Measurements from ENCODE around the gene UBE2G2.

GRCh38 chr21:44838951-44839350 is 37.3 kb upstream of the UBE2G2 start:
- no peak for TF ChIP-seq SPI1 (IDR thresholded peaks at IDR 0.05; ENCODE audit: borderline replicate concordance, low read depth)
- no peak for TF ChIP-seq POLR2AphosphoS5 (IDR thresholded peaks at IDR 0.05; ENCODE audit: low read depth)
- TF ChIP-seq CTCF (IDR thresholded peaks at IDR 0.05; ENCODE audit: insufficient read depth, low read length), result no peak
- TF ChIP-seq GABPA (IDR thresholded peaks at IDR 0.05; ENCODE audit: low read depth), result no peak
